Skeletal muscle cell (primary cell): ENCODE results near the gene IFNL3.

ENCODE experiments used
- DNase-seq: peaks from one replicate; pipeline ENCODE4 v3.0.0-alpha.2; 2010; ENCODE audit warnings: low read depth
- H3K4me3 ChIP-seq: 2 replicates; pipeline ENCODE4 v1.5.1; 2011; ENCODE audit warnings: low read depth, mild to moderate bottlenecking, control low read depth, low read length, moderate library complexity

The IFNL3 gene

GRCh38 chr19:39196860-39197562 is 47.8 kb downstream of the IFNL3 start, which contains the start of gene NCCRP1:
TSS of gene NCCRP1 (plus strand) at chr19:39196964. CDS start at chr19:39196983, 19 bp downstream.
- no peak within 1 kb of the TSS for H3K4me3 ChIP-seq
- no peak for DNase-seq

GRCh38 chr19:39196320-39196719 is 48.5 kb downstream of the IFNL3 start:
- no peak overlapping the region for H3K4me3 ChIP-seq

GRCh38 chr19:39195755-39196154 is 49.1 kb downstream of the IFNL3 start:
- H3K4me3 ChIP-seq = no peak overlapping the region
- DNase-seq = no peak

More at GRCh38 chr19:39196320-39196719, 48.5 kb downstream of the IFNL3 start:
- DNase-seq = no peak

- DNase-seq = no peak
- no peak overlapping the region for H3K4me3 ChIP-seq
These were observed 49.8 kb downstream of the IFNL3 start for GRCh38 chr19:39194832-39195542.

- no peak overlapping the region for H3K4me3 ChIP-seq
- DNase-seq = no peak
These were observed 51.0 kb downstream of the IFNL3 start for GRCh38 chr19:39193803-39194202.
